Suprapubic skin (tissue), 4 donors: ENCODE data around the gene CLMN. TPM values are rescaled to one million over a fixed set of nuclear protein-coding genes. Genes with fewer than 3 reads are reported as not detected.

Experiments
- DNase-seq, 2 donors: peaks; one replicate each; pipeline ENCODE4 v3.0.0-alpha.2; 2019; ENCODE audit warnings: low spot score in 2 of 2
- H3K27ac ChIP-seq: fragments of 200-600 bp; sonication (generic); one replicate; pipeline ENCODE4 v1.5.1; 2019
- H3K27me3 ChIP-seq: fragments of 200-600 bp; sonication (generic); one replicate; pipeline ENCODE4 v1.5.1; 2019
- H3K36me3 ChIP-seq: fragments of 200-600 bp; sonication (generic); one replicate; pipeline ENCODE4 v1.5.1; 2019
- H3K4me1 ChIP-seq: fragments of 200-600 bp; sonication (generic); one replicate; pipeline ENCODE4 v1.5.1; 2019
- H3K4me3 ChIP-seq: fragments of 200-600 bp; sonication (generic); one replicate; pipeline ENCODE4 v1.5.1; 2019; ENCODE audit warnings: mild to moderate bottlenecking
- H3K9me3 ChIP-seq: fragments of 200-600 bp; sonication (generic); one replicate; pipeline ENCODE4 v1.5.1; 2019
- EP300 ChIP-seq: sonication (generic); formaldehyde crosslinking; IDR thresholded peaks from one replicate; pipeline ENCODE4 v1.6.1; 2017; ENCODE audit warnings: antibody characterized with exemption
- POLR2A ChIP-seq, 2 donors: fragments of 450-650 bp; IDR thresholded peaks; one replicate each; pipeline ENCODE4 v1.6.1; 2017; ENCODE audit warnings: antibody characterized with exemption in 2 of 2, mild to moderate bottlenecking in 2 of 2, moderate library complexity in 2 of 2
- POLR2AphosphoS5 ChIP-seq, 3 donors: sonication (generic); formaldehyde crosslinking; IDR thresholded peaks; one replicate each; pipeline ENCODE4 v1.6.1; 2017; ENCODE audit warnings: antibody characterized with exemption in 3 of 3
- WGBS: methylation state at CpG from one replicate; pipeline ENCODE4 v1.1.5; 2018; 5-methylcytosine and 5-hydroxymethylcytosine counted together
- total RNA-seq, 4 donors: library from RNA; depleted of rRNA; stranded (reverse); fragments of >200 nt; gene quantifications; one replicate each; pipeline ENCODE4 v1.1.0, GENCODE V29; 2016
- TF ChIP-seq, protein P1 (sequence below), 2 donors: fragments of 200-600 bp in 1 of 2; fragments of 450-650 bp in 1 of 2; sonication (generic) in 1 of 2; IDR thresholded peaks; one replicate each; pipeline ENCODE4 v1.5.1; 2016 to 2019; ENCODE audit warnings: antibody characterized with exemption in 2 of 2, mild to moderate bottlenecking in 1 of 2, moderate library complexity in 1 of 2

CLMN gene
- total RNA-seq, 4 donors from 2014 or later: 5.0 to 25.7 (median 7.0) TPM

DNA sequence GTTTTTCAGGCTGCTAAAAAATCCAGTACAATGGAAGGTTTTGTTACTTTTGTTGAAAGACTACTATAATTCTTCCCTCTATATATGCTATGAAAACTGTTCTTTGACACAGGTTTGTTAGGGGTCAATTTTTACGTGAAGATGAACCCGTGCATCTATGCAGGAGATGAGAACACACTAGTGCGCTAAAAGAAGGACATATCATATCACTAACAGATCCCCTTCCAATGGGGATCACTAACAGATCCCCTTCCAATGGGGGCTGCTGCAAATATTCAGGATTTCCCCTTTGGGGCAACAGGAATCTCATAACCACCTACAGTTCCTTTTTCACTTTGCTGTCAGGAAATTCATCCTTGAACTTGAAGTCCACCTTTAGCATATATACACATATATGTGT, 75.1 kb downstream of the CLMN start:
- DNase-seq: no peak
- 99% methylated on average over 3 of the region's 3 CpGs for WGBS
- no peak overlapping the region for H3K4me3 ChIP-seq
- TF ChIP-seq POLR2AphosphoS5 (IDR thresholded peaks at IDR 0.05) (no peak), POLR2A (IDR thresholded peaks at IDR 0.05) (no peak), EP300 (no peak)
- TF ChIP-seq, protein P1, sequence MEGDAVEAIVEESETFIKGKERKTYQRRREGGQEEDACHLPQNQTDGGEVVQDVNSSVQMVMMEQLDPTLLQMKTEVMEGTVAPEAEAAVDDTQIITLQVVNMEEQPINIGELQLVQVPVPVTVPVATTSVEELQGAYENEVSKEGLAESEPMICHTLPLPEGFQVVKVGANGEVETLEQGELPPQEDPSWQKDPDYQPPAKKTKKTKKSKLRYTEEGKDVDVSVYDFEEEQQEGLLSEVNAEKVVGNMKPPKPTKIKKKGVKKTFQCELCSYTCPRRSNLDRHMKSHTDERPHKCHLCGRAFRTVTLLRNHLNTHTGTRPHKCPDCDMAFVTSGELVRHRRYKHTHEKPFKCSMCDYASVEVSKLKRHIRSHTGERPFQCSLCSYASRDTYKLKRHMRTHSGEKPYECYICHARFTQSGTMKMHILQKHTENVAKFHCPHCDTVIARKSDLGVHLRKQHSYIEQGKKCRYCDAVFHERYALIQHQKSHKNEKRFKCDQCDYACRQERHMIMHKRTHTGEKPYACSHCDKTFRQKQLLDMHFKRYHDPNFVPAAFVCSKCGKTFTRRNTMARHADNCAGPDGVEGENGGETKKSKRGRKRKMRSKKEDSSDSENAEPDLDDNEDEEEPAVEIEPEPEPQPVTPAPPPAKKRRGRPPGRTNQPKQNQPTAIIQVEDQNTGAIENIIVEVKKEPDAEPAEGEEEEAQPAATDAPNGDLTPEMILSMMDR (IDR thresholded peaks at IDR 0.05): no peak
- H3K27me3 ChIP-seq: no peaks in the 10 kb centered on the region
- no peaks in the 10 kb centered on the region for H3K36me3 ChIP-seq
- peaks cover 8% of the 10 kb centered on the region for H3K4me1 ChIP-seq
- no peaks in the 10 kb centered on the region for H3K9me3 ChIP-seq
- no peak overlapping the region for H3K27ac ChIP-seq

DNA sequence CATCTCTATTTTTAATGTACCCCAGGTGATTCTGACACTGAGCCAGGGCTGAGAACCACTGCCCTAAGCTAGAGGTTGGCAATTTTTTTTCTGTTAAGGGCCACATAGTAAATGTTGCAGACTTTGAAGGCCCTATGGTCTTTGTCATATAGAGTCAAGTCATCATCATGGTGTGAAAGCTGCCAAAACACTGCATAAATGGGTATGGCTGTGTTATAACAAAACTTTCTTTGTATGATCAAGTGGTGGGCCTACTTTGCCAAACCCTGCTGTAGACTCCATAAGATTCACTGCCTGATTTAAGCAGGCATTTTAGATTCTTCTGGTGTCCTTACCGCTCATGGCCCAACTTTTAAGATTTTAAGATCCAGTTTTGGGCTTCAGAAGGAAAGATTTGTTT, 76.8 kb downstream of the CLMN start:
- TF ChIP-seq POLR2AphosphoS5 (IDR thresholded peaks at IDR 0.05): no peak
- TF ChIP-seq, protein P1 (IDR thresholded peaks at IDR 0.05): no peak
- TF ChIP-seq POLR2A (IDR thresholded peaks at IDR 0.05): no peak
- no peak for TF ChIP-seq EP300
- DNase-seq: no peak
- Histone ChIP-seq H3K36me3 (no peaks in the 10 kb centered on the region), H3K27me3 (no peaks in the 10 kb centered on the region), H3K27ac (no peak overlapping the region), H3K4me1 (peaks cover 8% of the 10 kb centered on the region), H3K4me3 (no peak overlapping the region), H3K9me3 (no peaks in the 10 kb centered on the region)
- WGBS: 91% methylated on average over 1 of the region's 1 CpG

DNA sequence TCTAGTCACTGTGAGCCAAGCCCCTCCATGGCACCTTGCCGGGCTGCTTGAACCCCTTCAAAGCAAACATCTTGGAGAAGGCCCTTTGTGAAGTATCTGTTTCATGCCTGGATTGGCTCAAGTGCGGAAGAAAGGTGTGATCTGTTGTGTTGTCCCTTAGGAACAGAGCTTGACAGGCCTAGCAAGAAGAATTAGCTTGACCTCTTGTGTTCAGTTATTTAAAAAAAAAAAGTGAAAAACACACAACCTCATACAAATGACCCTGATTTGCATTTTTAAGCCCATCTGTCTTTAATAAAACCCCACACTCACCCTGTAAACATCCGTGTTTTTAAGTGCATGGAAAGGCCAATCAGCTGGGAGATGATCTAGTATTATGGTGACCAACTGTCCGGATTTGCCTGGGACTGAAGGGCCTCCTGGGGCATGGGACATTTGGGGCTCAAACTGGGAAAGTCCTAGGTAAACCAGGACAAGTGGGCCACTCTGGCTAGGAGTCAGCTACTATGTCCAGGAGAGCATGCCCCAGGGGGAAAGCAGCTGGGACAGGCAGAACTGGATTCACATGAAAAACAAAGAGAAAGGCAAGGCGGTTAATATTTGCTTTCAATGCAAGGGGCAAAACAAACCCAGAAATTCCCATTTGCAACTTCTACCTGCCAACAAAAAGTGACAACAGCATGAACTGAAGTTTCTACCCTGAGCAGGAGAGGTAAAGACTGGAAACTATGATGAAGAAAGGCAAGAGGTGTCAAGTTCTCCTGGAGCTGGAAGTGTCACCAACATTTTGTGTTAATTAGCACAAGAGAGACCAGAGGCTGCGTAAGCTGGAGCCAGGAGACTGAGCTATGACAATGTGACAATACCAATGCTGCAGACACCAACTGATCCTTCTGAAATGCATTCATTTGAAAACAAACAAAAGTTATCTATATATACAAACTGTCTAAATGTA, 78.6 kb downstream of the CLMN start:
- no peak overlapping the region for H3K27ac ChIP-seq

DNA sequence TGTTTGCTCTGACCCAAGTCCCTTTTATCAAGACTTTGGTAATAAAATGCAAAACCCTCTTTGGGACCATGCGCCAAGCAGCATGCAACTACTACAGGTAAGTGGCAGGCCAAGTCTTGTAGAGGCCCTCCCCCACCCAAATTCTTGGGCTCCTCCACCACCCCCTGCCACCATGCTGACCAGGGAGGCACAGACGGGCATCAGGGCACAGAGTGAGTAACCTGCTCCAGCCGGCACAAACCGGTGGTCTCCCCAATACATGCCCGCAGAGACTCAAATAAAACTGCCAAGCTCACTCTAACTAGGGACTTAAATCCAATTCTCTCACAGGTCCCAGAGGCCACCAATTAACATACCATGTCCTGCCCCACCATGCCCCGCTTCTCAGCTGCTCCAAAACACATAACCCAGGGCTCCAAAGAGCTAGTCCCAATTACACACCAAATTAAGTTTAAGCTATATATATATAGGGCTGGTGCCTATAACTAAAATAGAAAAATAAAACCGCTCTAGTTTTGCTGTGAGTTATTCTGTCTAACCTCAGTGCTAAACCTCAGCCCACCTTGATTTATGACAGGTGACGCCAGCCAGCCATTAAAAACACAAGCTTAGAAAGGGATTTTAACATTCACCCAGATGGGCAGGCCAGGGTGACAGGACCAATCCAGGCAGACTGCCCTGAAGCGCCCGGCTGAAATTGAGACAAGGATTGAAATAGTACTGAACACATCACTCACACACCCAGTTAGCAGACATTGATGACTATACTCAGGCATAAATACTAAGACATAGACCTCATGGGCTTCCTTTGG, 81.0 kb downstream of the CLMN start:
- no peak for DNase-seq
- Histone ChIP-seq H3K36me3 (no peaks in the 10 kb centered on the region), H3K27me3 (no peaks in the 10 kb centered on the region), H3K27ac (no peak overlapping the region), H3K4me3 (no peak overlapping the region), H3K4me1 (peaks cover 26% of the 10 kb centered on the region), H3K9me3 (no peaks in the 10 kb centered on the region)
- WGBS: 98% methylated on average over 9 of the region's 10 CpGs
- TF ChIP-seq, protein P1 (IDR thresholded peaks at IDR 0.05): no peak
- TF ChIP-seq POLR2AphosphoS5 (IDR thresholded peaks at IDR 0.05) (no peak), EP300 (no peak), POLR2A (IDR thresholded peaks at IDR 0.05) (no peak)

More for the DNA sequence above, 78.6 kb downstream of the CLMN start:
- 68% methylated on average over 6 of the region's 6 CpGs for WGBS
- no peak for DNase-seq
- no peaks in the 10 kb centered on the region for H3K36me3 ChIP-seq
- no peak for TF ChIP-seq POLR2AphosphoS5 (IDR thresholded peaks at IDR 0.05)
- no peak for TF ChIP-seq EP300
- no peak for TF ChIP-seq POLR2A (IDR thresholded peaks at IDR 0.05)
- TF ChIP-seq, protein P1 (IDR thresholded peaks at IDR 0.05): no peak
- H3K9me3 ChIP-seq: no peaks in the 10 kb centered on the region
- no peaks in the 10 kb centered on the region for H3K27me3 ChIP-seq
- H3K4me3 ChIP-seq: no peak overlapping the region
- H3K4me1 ChIP-seq: peaks cover 14% of the 10 kb centered on the region

DNA sequence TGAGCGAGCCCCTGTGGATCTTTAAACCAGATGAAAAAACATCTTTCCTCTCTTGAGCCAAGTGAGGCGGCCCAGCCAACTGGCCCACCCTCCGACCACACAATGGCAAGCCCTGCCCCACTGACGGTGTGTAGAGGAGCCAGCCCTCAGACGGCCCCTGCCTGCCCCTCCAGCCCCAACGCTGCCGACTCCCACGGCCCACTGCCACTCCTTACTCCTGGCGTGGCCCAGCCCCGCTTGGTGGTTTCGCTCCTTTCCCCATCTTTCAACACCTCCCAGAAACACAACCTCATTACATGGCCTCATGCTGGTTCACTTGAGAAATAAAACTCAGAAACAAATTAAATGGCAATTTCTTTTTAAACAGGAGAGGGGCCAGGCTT, 81.8 kb downstream of the CLMN start:
- Histone ChIP-seq H3K4me1 (peaks cover 28% of the 10 kb centered on the region), H3K36me3 (no peaks in the 10 kb centered on the region), H3K9me3 (no peaks in the 10 kb centered on the region), H3K4me3 (no peak overlapping the region), H3K27me3 (no peaks in the 10 kb centered on the region), H3K27ac (no peak overlapping the region)
- no peak for DNase-seq
- 54% methylated on average over 11 of the region's 11 CpGs for WGBS
- TF ChIP-seq POLR2A (IDR thresholded peaks at IDR 0.05) (no peak), EP300 (no peak), POLR2AphosphoS5 (IDR thresholded peaks at IDR 0.05) (no peak)
- TF ChIP-seq, protein P1 (IDR thresholded peaks at IDR 0.05): no peak
